GM08714 (cell line): ENCODE data around the gene FANCB.

Source experiments
- H3K4me3 ChIP-seq: fragments of 200-500 bp; sonication (Bioruptor generic); 2 replicates; pipeline ENCODE4 v1.5.1; 2014; ENCODE audit warnings: mild to moderate bottlenecking, low read length, inconsistent platforms
- ZNF274 ChIP-seq: IDR thresholded peaks from 2 replicates; pipeline ENCODE4 v1.6.1; 2012; ENCODE audit warnings: mild to moderate bottlenecking, low read depth, low read length

The FANCB gene

DNA sequence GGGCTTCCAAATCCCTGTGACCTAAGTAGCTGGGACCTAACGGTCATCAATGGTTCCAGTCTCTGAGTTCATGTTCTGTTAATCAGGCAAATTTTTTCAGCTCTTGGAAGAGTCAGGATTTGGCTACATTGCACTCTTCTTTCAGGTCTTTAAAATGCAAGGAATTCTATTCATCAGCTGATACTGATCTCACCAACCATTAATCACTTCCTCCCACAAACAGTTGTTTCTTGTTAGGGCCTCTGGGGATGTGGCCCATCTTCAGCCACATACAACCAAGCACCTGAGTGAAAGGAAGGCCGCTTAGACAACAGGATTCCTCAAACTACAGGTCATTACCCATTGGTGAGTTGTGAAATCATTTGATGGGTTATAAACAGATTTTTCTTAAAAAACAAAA, 71.7 kb downstream of the FANCB start:
- no peak for TF ChIP-seq ZNF274
- H3K4me3 ChIP-seq: no peak overlapping the region

- TF ChIP-seq ZNF274: no peak
Measured at GRCh38 chrX:14798805-14799397, 74.0 kb downstream of the FANCB start.

More at GRCh38 chrX:14798805-14799397, 74.0 kb downstream of the FANCB start:
- no peak overlapping the region for H3K4me3 ChIP-seq
